Spleen (tissue), 7 donors: ENCODE measurements around the gene LOX.

Source experiments
- CTCF ChIP-seq, 11 experiments: fragments of 200-600 bp in 7 of 11; fragments of 450-650 bp in 4 of 11; sonication (generic) in 4 of 11; IDR thresholded peaks in 8 of 11; conservative IDR thresholded peaks in 3 of 11; 1 replicate in 7 of 11; 2 replicates in 4 of 11; pipeline versions ENCODE4 v1.4.0 to v1.8.0; 2016 to 2021; ENCODE audit warnings: antibody characterized with exemption in 11 of 11, inconsistent platforms in 4 of 11, mild to moderate bottlenecking in 1 of 11
- POLR2A ChIP-seq, 3 donors: fragments of 450-650 bp; IDR thresholded peaks; one replicate each; pipeline ENCODE4 v1.5.1; 2017; ENCODE audit warnings: antibody characterized with exemption in 3 of 3, mild to moderate bottlenecking in 1 of 3
- POLR2AphosphoS5 ChIP-seq, 3 donors: sonication (generic); formaldehyde crosslinking; IDR thresholded peaks; one replicate each; pipeline ENCODE4 v1.5.1; 2017; ENCODE audit warnings: antibody characterized with exemption in 3 of 3
- donor health status: DM: no; HTN: no; CAD: no; lungs with moderate emphysema.
- donor health status: DM: no; HTN: no; CAD: no.
- donor health status: DM: no; HTN: no; CAD: no.

- TF ChIP-seq CTCF (IDR thresholded peaks at IDR 0.05 in 8 of 11, conservative IDR thresholded peaks at IDR 0.05 in 3 of 11) (no peak), POLR2AphosphoS5 (IDR thresholded peaks at IDR 0.05) (no peak), POLR2A (IDR thresholded peaks at IDR 0.05) (no peak)
Observed at GRCh38 chr5:122031836-122032235, 46.2 kb downstream of the LOX start.
